ENCODE measurements around the gene THSD7A. TPM values are rescaled to one million over a fixed set of nuclear protein-coding genes. Genes with fewer than 3 reads are reported as not detected.
"Not testable (repeated sequence)": the region's sequence is repeated elsewhere in the genome, so short reads cannot be mapped to it uniquely, and the experiment has no call there.

The THSD7A gene
- total RNA-seq, 1 donor from 2014 or later, result 1.5 TPM

DNA sequence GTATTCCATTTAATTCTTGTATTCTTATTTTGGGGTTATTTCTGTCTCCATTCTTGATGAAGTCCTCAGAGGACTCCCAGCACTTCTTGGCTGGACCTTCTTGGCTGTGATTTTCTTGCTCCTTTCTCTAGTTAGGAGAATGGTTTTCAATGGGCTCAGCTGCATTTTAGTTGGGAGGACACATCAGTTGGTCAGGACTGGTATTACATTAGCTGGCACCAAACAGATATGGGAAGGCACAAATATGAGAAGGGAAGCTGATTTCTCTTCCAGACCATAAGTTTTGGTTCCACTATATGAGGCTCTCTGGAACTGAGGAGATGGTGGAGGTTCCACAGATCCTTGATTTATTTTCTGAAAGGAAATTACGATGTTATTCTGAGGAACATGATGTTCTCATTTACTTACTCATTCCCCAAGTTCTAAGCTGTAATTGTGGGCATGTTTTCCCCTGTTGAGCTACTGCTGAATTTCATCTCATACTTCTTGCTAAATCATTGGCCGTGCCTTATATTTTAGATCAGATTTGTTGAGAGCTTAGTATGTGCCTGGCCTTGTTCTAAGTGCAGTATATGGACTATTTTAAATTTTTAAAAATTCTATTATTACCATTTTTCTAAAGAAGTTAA, 261.0 kb downstream of the THSD7A start:
- intact Hi-C loops (cut with DNase I), result no loop called here
- ATAC-seq, result no peak
- no peak for DNase-seq (ENCODE audit: missing footprints)

DNA sequence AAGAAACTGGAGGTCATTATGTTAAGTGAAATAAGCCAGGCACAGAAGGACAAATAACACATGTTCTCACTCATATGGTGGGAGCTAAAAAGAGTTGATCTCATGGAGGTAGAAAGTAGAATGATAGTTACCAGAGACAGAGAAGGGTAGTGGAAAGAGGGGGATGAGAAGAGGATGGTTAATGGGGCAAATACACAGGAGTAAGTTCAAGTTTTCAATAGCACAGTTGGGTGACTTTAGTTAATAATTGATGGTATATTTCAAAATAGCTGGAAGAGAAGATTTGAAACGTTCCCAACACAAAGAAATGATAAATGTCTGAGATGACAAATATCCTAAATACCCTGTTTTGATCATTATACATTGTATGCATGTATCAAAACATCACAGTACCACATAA, 261.8 kb downstream of the THSD7A start:
- intact Hi-C loops (cut with DNase I), result no loop called here
- DNase-seq (ENCODE audit: missing footprints) (no peak), ATAC-seq (no peak)

- DNase-seq (ENCODE audit: missing footprints) (no peak), ATAC-seq (no peak)
- intact Hi-C loops (cut with DNase I), result no loop called here
These were observed 264.4 kb downstream of the THSD7A start for GRCh38 chr7:11567571-11567970.

DNA sequence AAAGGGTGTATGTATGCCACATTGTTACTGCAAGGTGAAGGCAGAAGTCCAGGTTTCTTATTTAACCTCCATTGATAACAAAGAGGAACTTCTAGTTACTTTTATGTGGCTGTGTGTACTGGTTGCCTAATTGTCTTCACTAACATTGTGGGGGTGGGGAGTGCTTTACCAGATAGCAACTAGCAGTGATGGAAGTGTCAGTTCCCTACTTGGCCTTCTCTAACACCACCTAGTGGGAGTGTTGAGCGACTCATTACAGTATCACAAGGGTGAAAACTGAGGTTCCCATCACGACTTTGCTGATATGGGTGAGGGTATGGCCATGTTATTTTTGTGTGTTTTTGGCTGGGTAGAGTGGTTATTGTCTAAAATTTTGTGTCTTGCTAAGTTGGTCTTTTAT, 274.4 kb downstream of the THSD7A start:
- DNase-seq (ENCODE audit: missing footprints) (no peak), ATAC-seq (no peak)
- intact Hi-C loops (cut with DNase I), result no loop called here

DNA sequence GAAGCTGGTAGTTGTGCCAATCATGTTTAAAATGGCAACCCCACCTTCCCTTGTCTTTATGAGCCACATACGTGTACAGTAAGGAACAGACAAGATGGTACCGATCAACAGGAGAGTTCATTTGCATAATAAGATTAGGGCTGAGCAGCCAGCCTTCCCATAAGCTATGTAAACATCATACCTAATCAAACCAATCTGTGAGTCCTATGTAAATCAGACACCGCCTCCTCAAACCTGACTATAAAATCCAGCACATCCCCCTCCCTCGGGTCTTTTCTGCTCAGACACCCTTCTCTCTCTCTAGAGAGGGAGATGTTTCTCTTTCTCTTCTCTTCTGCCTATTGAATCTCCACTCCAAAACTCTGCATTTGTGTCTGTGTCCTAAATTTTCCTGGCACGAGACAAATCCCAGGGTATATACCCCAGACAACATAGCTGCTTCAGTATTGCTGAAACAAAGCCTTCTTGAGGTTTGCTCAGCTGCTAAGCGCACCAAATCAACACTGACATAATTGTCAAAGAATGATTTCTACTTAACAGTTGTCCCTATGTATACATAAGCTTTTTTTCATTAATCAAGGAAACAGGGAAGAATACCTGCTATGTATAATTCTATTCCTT, 279.2 kb downstream of the THSD7A start:
- intact Hi-C loops (cut with DNase I), result no loop called here
- ATAC-seq (no peak), DNase-seq (ENCODE audit: missing footprints) (no peak)

DNA sequence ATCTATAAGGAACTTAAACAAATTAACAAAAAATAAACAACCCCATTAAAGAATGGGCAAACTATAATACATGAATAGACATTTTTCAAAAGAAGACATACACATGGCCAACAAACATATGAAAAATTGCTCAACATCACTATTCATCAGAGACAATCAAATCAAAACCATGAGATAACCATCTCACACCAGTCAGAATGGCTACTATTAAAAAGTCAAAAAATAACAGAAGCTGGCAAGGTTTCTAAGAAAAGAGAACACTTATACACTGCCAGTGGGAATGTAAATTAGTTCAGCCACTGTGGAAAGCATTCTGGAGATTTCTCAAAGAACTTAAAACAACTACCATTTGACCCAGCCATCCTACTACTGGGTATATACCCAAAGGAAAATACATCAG, 280.5 kb downstream of the THSD7A start:
- intact Hi-C loops (cut with DNase I), result no loop called here
- ATAC-seq, result no peak
- no peak for DNase-seq (ENCODE audit: missing footprints)

- intact Hi-C loops (cut with DNase I), result no loop called here
- ATAC-seq (no peak), DNase-seq (ENCODE audit: missing footprints) (no peak)
These were observed 283.5 kb downstream of the THSD7A start for GRCh38 chr7:11548532-11548931.

GRCh38 chr7:11541330-11541729, 290.7 kb downstream of the THSD7A start:
- intact Hi-C loops (cut with DNase I), result no loop called here
- ATAC-seq (no peak), DNase-seq (ENCODE audit: missing footprints) (no peak)

- intact Hi-C loops (cut with DNase I), result no loop called here
- no peak for ATAC-seq
- no peak for DNase-seq (ENCODE audit: missing footprints)
These were observed 291.7 kb downstream of the THSD7A start for GRCh38 chr7:11540271-11540761.

GRCh38 chr7:11539853-11540252, 292.1 kb downstream of the THSD7A start:
- DNase-seq (ENCODE audit: missing footprints), result no peak
- intact Hi-C loops (cut with DNase I), result no loop called here

DNA sequence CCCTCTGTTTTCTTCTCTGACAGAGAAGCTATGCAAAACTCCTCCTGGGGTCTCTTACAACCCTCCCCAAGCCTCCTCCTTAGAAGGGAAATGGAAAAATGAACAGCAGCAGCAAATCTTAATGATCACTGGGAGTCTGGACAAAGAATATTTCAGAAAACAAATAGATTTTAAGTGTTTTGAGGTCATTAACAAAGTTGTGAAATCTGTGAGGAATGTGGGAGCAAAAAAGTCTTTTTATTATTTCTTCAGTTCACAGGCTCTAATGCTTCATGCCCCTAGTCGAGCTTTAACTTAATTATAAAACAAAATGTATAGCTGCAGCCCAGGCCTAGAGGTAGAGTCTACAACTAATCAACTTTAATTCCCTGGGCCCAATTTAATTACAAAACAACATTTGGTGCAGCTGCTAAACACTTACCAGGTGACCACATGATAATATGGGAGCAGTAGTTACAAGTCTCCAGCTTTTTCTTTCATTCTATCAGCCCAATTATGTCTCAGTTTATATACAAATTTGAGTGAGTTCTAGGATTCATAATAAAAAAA, 293.2 kb downstream of the THSD7A start:
- ATAC-seq (no peak), DNase-seq (ENCODE audit: missing footprints) (no peak)
- intact Hi-C loops (cut with DNase I), result no loop called here

More at GRCh38 chr7:11539853-11540252, 292.1 kb downstream of the THSD7A start:
- ATAC-seq, result no peak

DNA sequence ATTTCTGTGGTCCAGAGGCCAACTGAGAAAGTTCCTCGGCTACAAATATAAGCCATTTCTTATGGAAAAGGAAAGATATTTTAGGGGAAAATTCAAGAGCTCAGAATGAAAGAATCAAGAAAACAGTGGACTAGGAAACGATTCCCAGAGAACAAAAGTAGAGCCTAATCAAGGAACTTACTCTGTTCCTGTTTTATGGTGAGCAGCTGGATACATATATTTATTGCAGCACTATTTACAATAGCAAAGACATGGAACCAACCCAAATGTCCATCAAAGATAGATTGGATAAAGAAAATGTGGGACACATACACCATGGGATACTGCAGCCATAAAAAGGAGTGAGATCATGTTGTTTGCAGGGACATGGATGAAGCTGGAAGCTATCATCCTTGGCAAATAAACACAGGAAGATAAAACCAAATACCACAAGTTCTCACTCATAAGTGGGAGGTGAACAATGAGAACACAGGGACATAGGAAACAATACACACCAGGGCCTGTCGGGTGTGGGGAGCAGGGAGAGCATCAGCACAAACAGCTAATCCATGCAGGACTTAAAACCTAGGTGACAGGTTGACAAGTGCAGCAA, 298.7 kb downstream of the THSD7A start:
- ATAC-seq (no peak), DNase-seq (ENCODE audit: missing footprints) (no peak)
- intact Hi-C loops (cut with DNase I), result no loop called here

- no peak for DNase-seq (ENCODE audit: missing footprints)
- intact Hi-C loops (cut with DNase I), result no loop called here
- no peak for ATAC-seq
These were observed 302.6 kb downstream of the THSD7A start for GRCh38 chr7:11529382-11529781.

GRCh38 chr7:11527707-11528106, 304.3 kb downstream of the THSD7A start:
- DNase-seq (ENCODE audit: missing footprints) (no peak), ATAC-seq (no peak)
- intact Hi-C loops (cut with DNase I), result no loop called here

DNA sequence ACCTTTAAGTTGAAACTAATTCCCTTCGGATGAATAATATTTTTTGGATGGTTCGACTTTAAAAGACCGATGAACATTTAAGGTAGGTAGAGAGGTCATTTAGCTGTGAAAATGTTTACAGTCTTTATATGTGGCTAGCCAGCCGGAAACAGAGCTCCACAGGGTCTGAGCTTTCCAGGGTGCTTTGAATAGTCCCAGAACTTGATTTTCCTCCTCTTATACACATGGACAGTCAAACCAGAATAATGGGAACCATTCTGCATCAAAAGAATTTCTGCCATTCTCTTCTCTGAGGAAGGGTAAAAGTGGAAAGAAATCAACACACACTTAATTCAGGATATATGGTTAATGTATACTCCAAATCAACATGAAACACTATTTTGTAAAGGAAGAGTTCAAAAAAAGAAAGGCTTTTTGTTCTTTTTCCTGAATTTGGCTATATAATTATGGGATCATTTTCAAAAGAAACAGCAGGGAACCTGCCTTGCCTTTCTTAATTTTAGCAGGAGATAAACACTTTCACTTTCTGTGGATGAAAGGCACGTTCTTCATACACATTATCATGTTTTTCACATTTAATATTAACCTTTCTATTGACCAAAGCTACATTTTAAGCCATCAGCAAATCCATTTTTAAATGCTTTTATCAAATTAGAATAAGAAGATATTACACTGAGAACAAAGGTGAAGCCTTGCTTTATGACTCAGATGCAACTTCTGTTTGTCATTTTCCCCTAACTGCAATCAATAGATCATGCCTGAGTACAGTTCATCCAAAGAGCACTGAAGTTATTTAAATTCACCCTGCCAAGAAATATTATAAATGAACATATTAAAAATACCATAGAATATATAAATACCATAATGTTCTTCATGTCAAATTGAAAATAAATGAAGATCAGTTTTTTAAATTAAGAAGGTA, 307.3 kb downstream of the THSD7A start:
- DNase-seq (ENCODE audit: missing footprints), result no peak
- intact Hi-C loops (cut with DNase I), result no loop called here

GRCh38 chr7:11521964-11522499, 310.0 kb downstream of the THSD7A start:
- DNase-seq (ENCODE audit: missing footprints); intact Hi-C loops (cut with DNase I); ATAC-seq: not testable (repeated sequence)

More for the DNA sequence above, 307.3 kb downstream of the THSD7A start:
- no peak for ATAC-seq

DNA sequence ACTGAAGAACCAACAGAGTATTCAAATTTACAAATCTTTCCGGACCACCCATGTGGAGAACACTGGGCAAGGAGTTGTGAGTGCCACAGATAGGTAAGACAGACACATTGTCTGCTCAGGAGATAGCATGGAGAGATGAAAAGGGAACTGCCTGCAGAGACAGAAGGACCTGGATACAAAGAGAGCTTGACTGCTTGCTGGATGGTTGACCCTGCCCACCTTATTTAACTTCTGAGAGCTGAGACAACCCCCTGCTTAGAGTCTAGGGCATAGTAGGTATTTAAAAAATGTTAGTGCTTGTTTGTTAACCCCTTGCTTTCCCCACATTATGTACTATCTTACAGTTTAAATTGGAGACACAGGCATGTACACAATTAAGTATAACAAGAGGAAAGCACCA, 314.1 kb downstream of the THSD7A start:
- no peak for DNase-seq (ENCODE audit: missing footprints)
- intact Hi-C loops (cut with DNase I), result no loop called here
- no peak for ATAC-seq

DNA sequence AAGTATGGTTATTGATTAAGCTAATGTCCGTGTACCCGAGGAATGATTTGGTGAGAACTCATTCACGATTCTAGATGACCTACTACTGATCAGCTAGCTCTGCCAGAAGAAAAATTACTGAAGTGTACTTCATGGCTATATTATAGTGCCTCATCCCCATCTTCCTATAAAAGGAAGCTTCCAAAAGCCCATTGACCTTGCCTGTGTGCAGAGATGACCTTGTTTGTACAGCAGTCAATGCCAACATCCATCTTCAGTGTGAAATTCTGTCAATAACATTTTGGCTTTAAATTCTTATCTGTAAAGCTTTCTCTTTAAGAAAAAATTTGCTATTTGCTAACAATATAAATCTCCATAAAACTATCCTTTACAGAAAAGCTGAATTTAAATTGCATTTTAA, 315.7 kb downstream of the THSD7A start:
- DNase-seq (ENCODE audit: missing footprints) (no peak), ATAC-seq (no peak)
- intact Hi-C loops (cut with DNase I), result no loop called here

GRCh38 chr7:11513460-11513859, 318.5 kb downstream of the THSD7A start:
- ATAC-seq (no peak), DNase-seq (ENCODE audit: missing footprints) (no peak)
- intact Hi-C loops (cut with DNase I), result no loop called here
